Astrocyte (in vitro differentiated cells and primary cell): Measurements from ENCODE around the gene DOCK3. TPM values are rescaled to one million over a fixed set of nuclear protein-coding genes. Genes with fewer than 3 reads are reported as not detected.
"Not testable (repeated sequence)": the region's sequence is repeated elsewhere in the genome, so short reads cannot be mapped to it uniquely, and the experiment has no call there.

Experiments used
- DNase-seq: peaks from one replicate; pipeline ENCODE4 v3.0.0-alpha.2; 2010; ENCODE audit warnings: low read depth
- FAIRE-seq: peaks from 2 replicates; lab custom pipeline; 2011; peaks lifted over from hg19 to GRCh38; lab: Jason Lieb, UNC
- H2AFZ ChIP-seq: 2 replicates; pipeline ENCODE4 v1.6.0; 2012; ENCODE audit warnings: low read depth, low read length, inconsistent platforms
- H3K27ac ChIP-seq: 2 replicates; pipeline ENCODE4 v1.5.1; 2011; ENCODE audit warnings: low read depth, low read length, inconsistent platforms
- H3K27me3 ChIP-seq: 2 replicates; pipeline ENCODE4 v1.6.0; 2011; ENCODE audit warnings: low read length, inconsistent platforms; ENCODE audit not compliant: insufficient read depth
- H3K36me3 ChIP-seq: 2 replicates; pipeline ENCODE4 v1.5.1; 2011; ENCODE audit warnings: low read length, inconsistent platforms; ENCODE audit not compliant: insufficient read depth
- H3K4me1 ChIP-seq: 2 replicates; pipeline ENCODE4 v1.5.1; 2011; ENCODE audit warnings: low read length, inconsistent platforms; ENCODE audit not compliant: insufficient read depth
- H3K4me2 ChIP-seq: 2 replicates; pipeline ENCODE4 v1.6.0; 2012; ENCODE audit warnings: low read length, inconsistent platforms
- H3K4me3 ChIP-seq: 2 replicates; pipeline ENCODE4 v1.5.1; 2011; ENCODE audit warnings: low read depth, mild to moderate bottlenecking, low read length, inconsistent platforms; ENCODE audit not compliant: insufficient read depth
- H3K79me2 ChIP-seq: 2 replicates; pipeline ENCODE4 v1.6.0; 2012; ENCODE audit warnings: mild to moderate bottlenecking, low read length, inconsistent platforms; ENCODE audit not compliant: insufficient read depth
- H3K9ac ChIP-seq: 2 replicates; pipeline ENCODE4 v1.6.0; 2012; ENCODE audit warnings: mild to moderate bottlenecking, low read length, inconsistent platforms
- H3K9me3 ChIP-seq: 2 replicates; pipeline ENCODE4 v1.5.1; 2012; ENCODE audit warnings: low read depth, mild to moderate bottlenecking, low read length, inconsistent platforms; ENCODE audit not compliant: insufficient read depth
- H4K20me1 ChIP-seq: 2 replicates; pipeline ENCODE4 v1.6.0; 2012; ENCODE audit warnings: low read length, inconsistent platforms; ENCODE audit not compliant: insufficient read depth
- H3K27ac Mint-ChIP-seq: one replicate; pipeline ENCODE4 v1.8.0; 2021; ENCODE audit warnings: mild to moderate bottlenecking, mixed read lengths; ENCODE audit not compliant: unreplicated experiment
- H3K27me3 Mint-ChIP-seq: one replicate; pipeline ENCODE4 v1.8.0; 2021; ENCODE audit warnings: low read depth, mixed read lengths; ENCODE audit not compliant: unreplicated experiment
- H3K36me3 Mint-ChIP-seq: one replicate; pipeline ENCODE4 v1.8.0; 2021; ENCODE audit warnings: low read depth, mixed read lengths; ENCODE audit not compliant: unreplicated experiment
- H3K4me1 Mint-ChIP-seq: one replicate; pipeline ENCODE4 v1.8.0; 2021; ENCODE audit warnings: low read depth, mixed read lengths; ENCODE audit not compliant: unreplicated experiment
- H3K4me3 Mint-ChIP-seq: one replicate; pipeline ENCODE4 v1.8.0; 2021; ENCODE audit warnings: mild to moderate bottlenecking, moderate library complexity, mixed read lengths; ENCODE audit not compliant: unreplicated experiment
- H3K9me3 Mint-ChIP-seq: one replicate; pipeline ENCODE4 v1.8.0; 2021; ENCODE audit warnings: mild to moderate bottlenecking, mixed read lengths; ENCODE audit not compliant: unreplicated experiment
- CTCF ChIP-seq: IDR thresholded peaks from 2 replicates; pipeline ENCODE4 v1.5.1; 2011; ENCODE audit warnings: low read depth, mild to moderate bottlenecking, inconsistent platforms, low read length, moderate library complexity; ENCODE audit not compliant: insufficient read depth
- EZH2 ChIP-seq: IDR thresholded peaks from 2 replicates; pipeline ENCODE4 v1.6.1; 2012; ENCODE audit warnings: mild to moderate bottlenecking, low read length, inconsistent platforms; ENCODE audit not compliant: insufficient read depth
- total RNA-seq: library from RNA; stranded (reverse); gene quantifications from 2 replicates; pipeline ENCODE4 v1.2.1, GENCODE V29; 2021

The DOCK3 gene
- total RNA-seq, 1 donor from 2014 or later = 3.3 TPM

DNA sequence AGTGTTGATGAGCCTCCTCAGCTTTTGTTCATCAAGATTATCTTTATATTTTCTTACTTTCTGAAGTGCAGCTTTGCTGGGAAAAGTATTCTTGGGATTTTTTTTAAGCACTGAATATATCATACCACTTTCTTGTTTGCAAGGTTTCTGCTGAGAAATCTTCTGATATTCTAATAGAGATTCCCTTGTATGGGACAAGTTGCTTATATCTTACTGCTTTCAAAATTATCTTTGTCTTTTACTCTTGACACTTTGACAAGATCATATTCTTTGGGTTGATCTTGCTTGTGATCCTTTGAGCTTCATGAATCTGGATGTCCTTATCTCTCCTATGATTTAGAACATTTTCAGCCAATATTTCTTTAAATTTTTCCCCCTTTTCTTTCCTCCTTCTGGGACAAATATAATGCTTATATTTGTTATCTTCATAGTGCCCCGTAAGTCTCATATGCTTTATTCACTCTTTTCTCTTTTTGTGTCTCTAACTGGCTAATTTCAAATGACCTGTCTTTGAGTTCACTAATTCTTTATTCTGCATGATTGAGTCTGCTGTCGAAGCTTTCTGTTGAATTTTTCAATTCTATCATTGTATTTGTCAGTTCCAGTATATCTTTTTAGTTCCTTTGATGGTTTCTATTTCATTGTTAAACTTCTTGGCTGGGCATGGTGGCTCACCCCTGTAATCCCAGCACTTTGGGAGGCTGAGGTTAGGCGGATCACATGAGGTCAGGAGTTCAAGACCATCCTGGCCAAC lies 499.0 kb downstream of the DOCK3 start:
- H3K27ac Mint-ChIP-seq = no peak overlapping the region

DNA sequence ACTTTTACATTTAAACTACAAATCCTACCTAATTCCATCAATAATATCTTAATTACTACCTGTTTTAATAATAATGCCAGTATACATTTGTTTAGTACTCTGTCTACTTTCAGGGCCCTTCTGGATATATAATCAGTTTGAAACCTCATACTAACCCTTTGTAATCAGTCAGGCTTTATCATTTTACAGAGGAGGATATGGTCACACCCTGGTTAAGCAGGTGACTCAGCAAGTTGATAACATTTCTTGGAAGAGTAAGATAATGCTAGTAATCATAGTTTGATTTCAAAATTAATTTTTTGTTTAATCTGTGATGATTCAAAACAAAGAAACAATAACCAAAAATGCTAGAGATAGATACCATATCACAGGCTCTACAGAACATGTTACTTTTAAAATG lies 502.2 kb downstream of the DOCK3 start:
- no peak overlapping the region for H2AFZ ChIP-seq
- H3K36me3 Mint-ChIP-seq = peaks cover 15% of the 10 kb centered on the region
- H3K4me1 ChIP-seq = no peaks in the 10 kb centered on the region
- no peak overlapping the region for H3K4me3 ChIP-seq
- H3K27ac Mint-ChIP-seq = no peak overlapping the region
- no peak for DNase-seq
- no peaks in the 10 kb centered on the region for H3K4me1 Mint-ChIP-seq
- no peak overlapping the region for H3K4me3 Mint-ChIP-seq
- H3K79me2 ChIP-seq = no peaks in the 10 kb centered on the region
- H3K27ac ChIP-seq = no peak overlapping the region
- no peak overlapping the region for H3K4me2 ChIP-seq
- no peak for TF ChIP-seq CTCF
- TF ChIP-seq EZH2 = no peak
- no peak overlapping the region for H3K9ac ChIP-seq
- peaks cover 4% of the 10 kb centered on the region for H3K9me3 ChIP-seq
- H3K27me3 Mint-ChIP-seq = no peaks in the 10 kb centered on the region
- no peaks in the 10 kb centered on the region for H3K36me3 ChIP-seq
- no peak for FAIRE-seq
- H3K9me3 Mint-ChIP-seq = peaks cover 26% of the 10 kb centered on the region
- no peaks in the 10 kb centered on the region for H3K27me3 ChIP-seq
- no peaks in the 10 kb centered on the region for H4K20me1 ChIP-seq

More for the DNA sequence above, 499.0 kb downstream of the DOCK3 start:
- TF ChIP-seq CTCF = no peak
- TF ChIP-seq EZH2 = no peak
- no peak overlapping the region for H3K4me2 ChIP-seq
- H3K9me3 ChIP-seq = peaks cover 4% of the 10 kb centered on the region
- no peak for DNase-seq
- Mint-ChIP-seq H3K4me3 (no peak overlapping the region), H3K36me3 (peaks cover 15% of the 10 kb centered on the region), H3K9me3 (peaks cover 31% of the 10 kb centered on the region), H3K27me3 (no peaks in the 10 kb centered on the region), H3K4me1 (no peaks in the 10 kb centered on the region)
- no peak overlapping the region for H3K9ac ChIP-seq
- no peak overlapping the region for H2AFZ ChIP-seq
- H3K4me1 ChIP-seq = no peaks in the 10 kb centered on the region
- H4K20me1 ChIP-seq = no peaks in the 10 kb centered on the region
- H3K79me2 ChIP-seq = no peaks in the 10 kb centered on the region
- H3K27me3 ChIP-seq = no peaks in the 10 kb centered on the region
- no peaks in the 10 kb centered on the region for H3K36me3 ChIP-seq
- no peak overlapping the region for H3K27ac ChIP-seq
- no peak for FAIRE-seq
- no peak overlapping the region for H3K4me3 ChIP-seq

GRCh38 chr3:51186446-51186845 lies 511.7 kb downstream of the DOCK3 start:
- H3K9me3 Mint-ChIP-seq, H3K4me3 Mint-ChIP-seq, H4K20me1 ChIP-seq, H3K27me3 Mint-ChIP-seq, FAIRE-seq, H3K27ac ChIP-seq, H3K9me3 ChIP-seq, H3K36me3 ChIP-seq, H3K4me1 ChIP-seq, H3K4me2 ChIP-seq, DNase-seq, H3K9ac ChIP-seq, H3K27ac Mint-ChIP-seq, H3K27me3 ChIP-seq, H3K79me2 ChIP-seq, H3K4me3 ChIP-seq, H2AFZ ChIP-seq, H3K36me3 Mint-ChIP-seq, H3K4me1 Mint-ChIP-seq: not testable (repeated sequence)
